Keratinocyte (primary cell): ENCODE results near the gene KLHL5. TPM values are rescaled to one million over a fixed set of nuclear protein-coding genes. Genes with fewer than 3 reads are reported as not detected.
"Not testable (repeated sequence)": the region's sequence is repeated elsewhere in the genome, so short reads cannot be mapped to it uniquely, and the experiment has no call there.

Experiments used
- DNase-seq: peaks from one replicate; pipeline ENCODE4 v3.0.0-alpha.2; 2011; ENCODE audit warnings: low read depth, missing footprints, low spot score
- FAIRE-seq: peaks from 2 replicates; lab custom pipeline; 2011; peaks lifted over from hg19 to GRCh38; lab: Jason Lieb, UNC
- H2AFZ ChIP-seq: 2 replicates; pipeline ENCODE4 v1.6.0; 2012; ENCODE audit warnings: low read length, control low read depth, inconsistent platforms; ENCODE audit not compliant: control insufficient read depth
- H3K27ac ChIP-seq: 2 replicates; pipeline ENCODE4 v1.5.1; 2011; ENCODE audit warnings: low read length; ENCODE audit not compliant: control insufficient read depth, insufficient read depth
- H3K27me3 ChIP-seq: 3 replicates; pipeline ENCODE4 v1.6.0; 2011; ENCODE audit warnings: low read length; ENCODE audit not compliant: control insufficient read depth, insufficient read depth; ENCODE audit errors: extremely low read depth
- H3K36me3 ChIP-seq, 2 experiments: 2 replicates in 1 of 2; 3 replicates in 1 of 2; pipeline ENCODE4 v1.5.1; 2011; ENCODE audit warnings: low read length in 2 of 2, mild to moderate bottlenecking in 1 of 2; ENCODE audit not compliant: control insufficient read depth in 2 of 2, insufficient read depth in 2 of 2; ENCODE audit errors: extremely low read depth in 1 of 2
- H3K4me1 ChIP-seq: 3 replicates; pipeline ENCODE4 v1.5.1; 2011; ENCODE audit warnings: low read length; ENCODE audit not compliant: control insufficient read depth, insufficient read depth; ENCODE audit errors: extremely low read depth
- H3K4me2 ChIP-seq: 3 replicates; pipeline ENCODE4 v1.6.0; 2011; ENCODE audit warnings: low read depth, low read length; ENCODE audit not compliant: control insufficient read depth, insufficient read depth; ENCODE audit errors: extremely low read depth
- H3K4me3 ChIP-seq, 3 experiments: fragments of 200-600 bp in 1 of 3; sonication (generic) in 1 of 3; 2 replicates in 2 of 3; 3 replicates in 1 of 3; pipeline ENCODE4 v1.5.1; 2011 to 2016; ENCODE audit warnings: low read length in 3 of 3, mild to moderate bottlenecking in 3 of 3, control low read depth in 2 of 3, inconsistent platforms in 1 of 3, low read depth in 1 of 3, mixed read lengths in 1 of 3, mixed run types in 1 of 3, moderate library complexity in 1 of 3; ENCODE audit not compliant: control insufficient read depth in 2 of 3, insufficient read depth in 2 of 3; ENCODE audit errors: extremely low read depth in 1 of 3
- H3K79me2 ChIP-seq: 2 replicates; pipeline ENCODE4 v1.6.0; 2012; ENCODE audit warnings: low read length; ENCODE audit not compliant: control insufficient read depth, insufficient read depth
- H3K9ac ChIP-seq: 3 replicates; pipeline ENCODE4 v1.6.0; 2011; ENCODE audit warnings: low read length; ENCODE audit not compliant: control insufficient read depth, insufficient read depth; ENCODE audit errors: extremely low read depth
- H3K9me1 ChIP-seq: 3 replicates; pipeline ENCODE4 v1.6.0; 2011; ENCODE audit warnings: low read length; ENCODE audit not compliant: control insufficient read depth, insufficient read depth; ENCODE audit errors: extremely low read depth
- H3K9me3 ChIP-seq: 2 replicates; pipeline ENCODE4 v1.5.1; 2012; ENCODE audit warnings: low read depth, low read length; ENCODE audit not compliant: control insufficient read depth
- H4K20me1 ChIP-seq: 3 replicates; pipeline ENCODE4 v1.6.0; 2011; ENCODE audit warnings: low read length; ENCODE audit not compliant: control insufficient read depth, insufficient read depth; ENCODE audit errors: extremely low read depth
- EZH2 ChIP-seq: IDR thresholded peaks from one replicate; pipeline ENCODE4 v1.6.1; 2012; ENCODE audit warnings: inconsistent platforms, mild to moderate bottlenecking, low read length, moderate library complexity
- dilution Hi-C: fragments of 300-500 bp; cut with MboI; formaldehyde crosslinking; loops from one replicate; pipeline ENCODE4 v1.7.0; 2020; ENCODE audit warnings: low sequenced_read_pairs; ENCODE audit not compliant: extremely low pct_ligation_motif_present
- polyA plus RNA-seq, 5 experiments: library from polyadenylated mRNA; depleted of rRNA in 3 of 5; stranded (reverse) in 3 of 5; stranded (forward) in 1 of 5; unstranded in 1 of 5; fragments of >200 nt; gene quantifications; 1 replicate in 1 of 5; 2 replicates in 3 of 5; 3 replicates in 1 of 5; pipeline versions ENCODE4 v1.2.1 to v1.2.3, GENCODE V29; 2011 to 2012; ENCODE audit warnings: missing spikeins in 2 of 5, low read depth in 1 of 5, low replicate concordance in 1 of 5
- TF ChIP-seq, protein P1 (sequence below), 3 experiments: IDR thresholded peaks in 1 of 3; conservative IDR thresholded peaks in 1 of 3; optimal IDR thresholded peaks in 1 of 3; 2 replicates in 2 of 3; 3 replicates in 1 of 3; pipeline versions ENCODE3 to v1.5.1; 2011; ENCODE audit warnings: low read length in 3 of 3, mild to moderate bottlenecking in 3 of 3, moderate library complexity in 2 of 3, control low read depth in 1 of 3, inconsistent platforms in 1 of 3; ENCODE audit not compliant: insufficient read depth in 2 of 3; ENCODE audit errors: extremely low read depth in 1 of 3

The KLHL5 gene
- polyA plus RNA-seq, 1 donor (not counting 4 experiments of a cell fraction or from before 2014, with no cell fraction given), result 25.4 TPM

DNA sequence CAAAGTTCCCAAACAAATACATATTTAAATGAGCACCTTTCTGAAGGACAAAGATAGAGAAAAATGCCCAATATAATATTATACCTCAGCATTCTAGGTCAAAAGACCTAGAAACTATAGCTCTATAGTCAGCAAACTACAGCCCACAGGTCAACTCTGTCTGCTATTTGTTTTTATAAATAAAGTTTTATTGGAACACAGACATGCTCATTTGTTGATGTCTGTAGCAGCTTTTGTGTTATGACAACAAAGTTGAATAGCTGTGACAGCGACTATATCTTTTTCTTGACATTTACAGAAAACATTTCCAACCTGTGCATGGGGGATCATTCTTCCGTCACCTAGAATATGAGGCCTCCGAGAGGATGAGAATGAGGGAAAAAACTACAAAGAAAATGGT is 71.6 kb downstream of the KLHL5 start:
- dilution Hi-C loops, result no loop called here
- Histone ChIP-seq H3K4me1 (peaks cover 5% of the 10 kb centered on the region), H3K4me3 (no peak overlapping the region), H3K4me2 (no peak overlapping the region), H3K27me3 (no peaks in the 10 kb centered on the region), H3K9me3 (no peaks in the 10 kb centered on the region), H2AFZ (no peak overlapping the region), H4K20me1 (no peaks in the 10 kb centered on the region), H3K36me3 (no peaks in the 10 kb centered on the region), H3K9me1 (no peaks in the 10 kb centered on the region), H3K79me2 (no peaks in the 10 kb centered on the region), H3K27ac (no peak overlapping the region), H3K9ac (no peak overlapping the region)
- no peak for DNase-seq
- no peak for TF ChIP-seq EZH2
- TF ChIP-seq, protein P1, sequence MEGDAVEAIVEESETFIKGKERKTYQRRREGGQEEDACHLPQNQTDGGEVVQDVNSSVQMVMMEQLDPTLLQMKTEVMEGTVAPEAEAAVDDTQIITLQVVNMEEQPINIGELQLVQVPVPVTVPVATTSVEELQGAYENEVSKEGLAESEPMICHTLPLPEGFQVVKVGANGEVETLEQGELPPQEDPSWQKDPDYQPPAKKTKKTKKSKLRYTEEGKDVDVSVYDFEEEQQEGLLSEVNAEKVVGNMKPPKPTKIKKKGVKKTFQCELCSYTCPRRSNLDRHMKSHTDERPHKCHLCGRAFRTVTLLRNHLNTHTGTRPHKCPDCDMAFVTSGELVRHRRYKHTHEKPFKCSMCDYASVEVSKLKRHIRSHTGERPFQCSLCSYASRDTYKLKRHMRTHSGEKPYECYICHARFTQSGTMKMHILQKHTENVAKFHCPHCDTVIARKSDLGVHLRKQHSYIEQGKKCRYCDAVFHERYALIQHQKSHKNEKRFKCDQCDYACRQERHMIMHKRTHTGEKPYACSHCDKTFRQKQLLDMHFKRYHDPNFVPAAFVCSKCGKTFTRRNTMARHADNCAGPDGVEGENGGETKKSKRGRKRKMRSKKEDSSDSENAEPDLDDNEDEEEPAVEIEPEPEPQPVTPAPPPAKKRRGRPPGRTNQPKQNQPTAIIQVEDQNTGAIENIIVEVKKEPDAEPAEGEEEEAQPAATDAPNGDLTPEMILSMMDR (optimal IDR thresholded peaks at IDR 0.05 in 1 of 3, IDR thresholded peaks at IDR 0.05 in 1 of 3, conservative IDR thresholded peaks at IDR 0.05 in 1 of 3; ENCODE audit: extremely low read depth in 1 of 3, insufficient read depth in 2 of 3, low read length in 3 of 3), result no peak
- no peak for FAIRE-seq

DNA sequence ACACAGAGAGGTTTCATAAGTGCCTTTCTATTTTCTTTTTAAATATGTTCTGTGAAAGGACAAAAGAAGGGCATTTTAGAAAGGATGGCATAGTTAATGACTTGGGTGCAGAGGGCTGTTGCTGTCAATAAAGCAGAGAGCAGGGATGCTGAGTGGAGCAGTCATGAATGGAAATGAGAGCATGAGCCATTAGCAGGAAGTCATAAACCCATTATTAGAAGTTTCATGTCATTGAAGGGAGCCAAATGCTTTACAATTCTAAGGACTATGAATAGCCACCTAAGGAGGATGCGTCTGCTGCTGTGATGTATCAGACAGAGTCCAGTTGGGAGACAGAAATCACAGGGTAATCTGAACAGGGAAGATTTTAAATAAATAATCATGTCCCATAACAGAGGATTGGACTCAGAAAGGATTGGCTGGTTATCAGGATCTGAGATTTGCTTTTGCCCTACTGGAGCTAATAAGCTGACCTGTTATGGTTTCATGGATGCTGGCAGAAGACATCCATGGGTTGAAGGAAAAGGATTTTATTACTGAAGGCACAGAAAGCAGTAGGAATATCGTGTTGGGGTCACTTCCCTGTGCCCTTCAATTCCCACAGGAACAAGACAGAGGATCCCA is 72.8 kb downstream of the KLHL5 start:
- H3K4me2 ChIP-seq, result peak overlapping the region; percentile 55
- H3K4me3 ChIP-seq, result no peak overlapping the region
- peak overlapping the region; percentile 52 for H2AFZ ChIP-seq
- TF ChIP-seq, protein P1 (optimal IDR thresholded peaks at IDR 0.05 in 1 of 3, IDR thresholded peaks at IDR 0.05 in 1 of 3, conservative IDR thresholded peaks at IDR 0.05 in 1 of 3; ENCODE audit: extremely low read depth in 1 of 3, insufficient read depth in 2 of 3, low read length in 3 of 3), result no peak
- TF ChIP-seq EZH2, result no peak
- peaks cover 5% of the 10 kb centered on the region for H3K4me1 ChIP-seq
- no peaks in the 10 kb centered on the region for H4K20me1 ChIP-seq
- no peaks in the 10 kb centered on the region for H3K79me2 ChIP-seq
- H3K9me1 ChIP-seq, result no peaks in the 10 kb centered on the region
- H3K9ac ChIP-seq, result no peak overlapping the region
- no peaks in the 10 kb centered on the region for H3K9me3 ChIP-seq
- H3K36me3 ChIP-seq, result no peaks in the 10 kb centered on the region
- dilution Hi-C loops, result no loop called here
- no peak for DNase-seq
- H3K27ac ChIP-seq, result no peak overlapping the region
- H3K27me3 ChIP-seq, result no peaks in the 10 kb centered on the region
- no peak for FAIRE-seq

DNA sequence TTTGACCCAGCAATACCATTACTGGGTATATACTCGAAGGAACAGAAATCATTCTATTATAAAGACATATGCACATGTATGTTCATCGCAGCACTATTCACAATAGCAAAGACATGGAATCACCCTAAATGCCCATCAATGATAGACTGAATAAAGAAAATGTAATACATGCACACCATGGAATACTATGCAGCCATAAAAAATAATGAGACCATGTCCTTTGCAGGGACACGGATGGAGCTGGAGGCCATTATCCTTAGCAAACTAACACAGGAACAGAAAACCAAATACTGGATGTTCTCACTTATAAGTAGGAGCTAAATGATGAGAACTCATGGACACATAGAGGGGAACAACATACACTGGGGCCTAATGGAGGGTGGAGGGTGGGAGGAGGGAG is 76.2 kb downstream of the KLHL5 start:
- H3K9ac ChIP-seq, FAIRE-seq, H2AFZ ChIP-seq, H3K4me2 ChIP-seq, H3K27ac ChIP-seq, H3K4me3 ChIP-seq, dilution Hi-C loops, H3K9me1 ChIP-seq, H3K4me1 ChIP-seq, H3K36me3 ChIP-seq, H3K9me3 ChIP-seq, DNase-seq, H3K27me3 ChIP-seq, H3K79me2 ChIP-seq, H4K20me1 ChIP-seq: not testable (repeated sequence)
